IMR-90 (cell line): ENCODE data around the gene PRKCE. TPM values are rescaled to one million over a fixed set of nuclear protein-coding genes. Genes with fewer than 3 reads are reported as not detected.

Experiments
- ATAC-seq: fragments of 200-7000 bp; cut with Tn5 transposase; 2 replicates; pipeline ENCODE4 v1.9.1; 2020; ENCODE audit warnings: low read depth, mild to moderate bottlenecking, moderate library complexity
- BruUV-seq: library from RNA; stranded (reverse); fragments of 400-500 nt; replicated peaks from 2 replicates; lab custom pipeline; 2021; lab: Mats Ljungman, UMichigan
- CTCF ChIA-PET: fragments of 300-600 bp; formaldehyde crosslinking; extraction: SDS; loops from one replicate; lab custom pipeline; 2021; ENCODE audit warnings: antibody characterized with exemption; lab: Yijun Ruan, JAX
- POLR2A ChIA-PET: fragments of 300-600 bp; sonication (Branson Sonifier 250); formaldehyde crosslinking; loops from one replicate; lab custom pipeline; 2022; ENCODE audit warnings: antibody characterized with exemption; ENCODE audit not compliant: unreplicated experiment; lab: Charles Lee
- DNase-seq: peaks from one replicate; pipeline ENCODE4 v3.0.0; 2013
- H2AFZ ChIP-seq: replicated peaks from 2 replicates; pipeline ENCODE3; 2013; ENCODE audit warnings: low read length, mild to moderate bottlenecking; ENCODE audit not compliant: poor library complexity
- H2AK5ac ChIP-seq: 2 replicates; pipeline ENCODE4 v1.6.1; 2013; ENCODE audit warnings: low read depth, low read length, inconsistent platforms
- H2AK9ac ChIP-seq: replicated peaks from 2 replicates; pipeline ENCODE3; 2013; ENCODE audit warnings: mild to moderate bottlenecking, low read depth, low read length, moderate library complexity; ENCODE audit not compliant: poor library complexity
- H2BK120ac ChIP-seq: 2 replicates; pipeline ENCODE4 v1.6.1; 2013; ENCODE audit warnings: low read depth, low read length, inconsistent platforms
- H2BK15ac ChIP-seq: 3 replicates; pipeline ENCODE4 v1.6.1; 2013; ENCODE audit warnings: low read depth, low read length, inconsistent platforms
- H2BK20ac ChIP-seq: 2 replicates; pipeline ENCODE4 v1.6.1; 2013; ENCODE audit warnings: low read depth, mild to moderate bottlenecking, inconsistent platforms, low read length, moderate library complexity
- H2BK5ac ChIP-seq: 2 replicates; pipeline ENCODE4 v1.6.1; 2013; ENCODE audit warnings: mild to moderate bottlenecking, low read depth, low read length, inconsistent platforms; ENCODE audit not compliant: poor library complexity, severe bottlenecking
- H3K14ac ChIP-seq: replicated peaks from 2 replicates; pipeline ENCODE4 v1.6.1; 2013; ENCODE audit warnings: low read depth, low read length, inconsistent platforms
- H3K18ac ChIP-seq: 2 replicates; pipeline ENCODE4 v1.6.1; 2013; ENCODE audit warnings: low read depth, low read length, control low read depth
- H3K23ac ChIP-seq: 2 replicates; pipeline ENCODE4 v1.6.1; 2013; ENCODE audit warnings: low read depth, low read length, inconsistent platforms
- H3K27ac ChIP-seq: 2 replicates; pipeline ENCODE4 v1.5.1; 2013; ENCODE audit warnings: mild to moderate bottlenecking, control low read depth, low read length; ENCODE audit not compliant: insufficient read depth
- H3K27me3 ChIP-seq: 2 replicates; pipeline ENCODE4 v1.6.1; 2013; ENCODE audit warnings: low read length; ENCODE audit not compliant: control insufficient read depth, insufficient read depth
- H3K36me3 ChIP-seq: 2 replicates; pipeline ENCODE4 v1.6.1; 2013; ENCODE audit warnings: low read length, mixed read lengths; ENCODE audit not compliant: control insufficient read depth, insufficient read depth
- H3K4ac ChIP-seq: 2 replicates; pipeline ENCODE4 v1.6.1; 2013; ENCODE audit warnings: low read depth, low read length, inconsistent platforms
- H3K4me1 ChIP-seq: 2 replicates; pipeline ENCODE4 v1.6.1; 2013; ENCODE audit warnings: low read length, mixed read lengths; ENCODE audit not compliant: control insufficient read depth, insufficient read depth
- H3K4me2 ChIP-seq: 2 replicates; pipeline ENCODE4 v1.6.1; 2013; ENCODE audit warnings: low read depth, mild to moderate bottlenecking, control low read depth, low read length, moderate library complexity
- H3K4me3 ChIP-seq: 2 replicates; pipeline ENCODE4 v1.5.1; 2013; ENCODE audit warnings: low read depth, mild to moderate bottlenecking, control low read depth, low read length, moderate library complexity; ENCODE audit not compliant: insufficient read depth
- H3K56ac ChIP-seq: 2 replicates; pipeline ENCODE4 v1.6.1; 2013; ENCODE audit warnings: low read length, inconsistent platforms; ENCODE audit not compliant: insufficient read depth; ENCODE audit errors: extremely low read depth
- H3K79me1 ChIP-seq, 2 experiments: 2 replicates each; pipeline ENCODE4 v1.6.1; 2013; ENCODE audit warnings: low read length in 2 of 2, inconsistent platforms in 1 of 2, low read depth in 1 of 2
- H3K9ac ChIP-seq: 2 replicates; pipeline ENCODE4 v1.6.1; 2013; ENCODE audit warnings: low read depth, low read length, control low read depth
- H3K9me1 ChIP-seq: 2 replicates; pipeline ENCODE4 v1.6.1; 2013; ENCODE audit warnings: low read length, inconsistent platforms; ENCODE audit not compliant: insufficient read depth
- H3K9me3 ChIP-seq: 2 replicates; pipeline ENCODE4 v1.6.1; 2013; ENCODE audit warnings: low read length; ENCODE audit not compliant: control insufficient read depth, insufficient read depth
- H4K20me1 ChIP-seq: 2 replicates; pipeline ENCODE4 v1.6.1; 2013; ENCODE audit warnings: low read length, inconsistent platforms; ENCODE audit not compliant: insufficient read depth
- H4K5ac ChIP-seq: 2 replicates; pipeline ENCODE4 v1.6.1; 2013; ENCODE audit warnings: mild to moderate bottlenecking, low read depth, low read length, control low read depth
- H4K8ac ChIP-seq, 2 experiments: 2 replicates each; pipeline ENCODE4 v1.6.1; 2013; ENCODE audit warnings: low read depth in 2 of 2, low read length in 2 of 2, control low read depth in 1 of 2, inconsistent platforms in 1 of 2
- H4K91ac ChIP-seq: 2 replicates; pipeline ENCODE4 v1.6.1; 2013; ENCODE audit warnings: low read depth, low read length, inconsistent platforms; ENCODE audit not compliant: insufficient read depth
- CEBPB ChIP-seq: IDR thresholded peaks from 2 replicates; pipeline ENCODE4 v1.6.1; 2012; ENCODE audit warnings: low read depth, low read length, improper control_type of control experiment
- CHD1 ChIP-seq: IDR thresholded peaks from 2 replicates; pipeline ENCODE4 v1.6.1; 2012; ENCODE audit warnings: low read depth, low read length, improper control_type of control experiment
- ELK1 ChIP-seq: fragments of 150-350 bp; IDR thresholded peaks from 2 replicates; pipeline ENCODE4 v1.6.1; 2016; ENCODE audit warnings: low read depth, mild to moderate bottlenecking, low read length, moderate library complexity, borderline replicate concordance
- FOS ChIP-seq: fragments of 150-350 bp; IDR thresholded peaks from 2 replicates; pipeline ENCODE4 v1.6.1; 2016; ENCODE audit warnings: low read depth, low read length
- MAFK ChIP-seq: IDR thresholded peaks from 2 replicates; pipeline ENCODE4 v1.6.1; 2012; ENCODE audit warnings: low read depth, low read length, improper control_type of control experiment
- MXI1 ChIP-seq: IDR thresholded peaks from 2 replicates; pipeline ENCODE4 v1.6.1; 2012; ENCODE audit warnings: low read depth, mild to moderate bottlenecking, low read length, moderate library complexity, borderline replicate concordance
- RAD21 ChIP-seq: IDR thresholded peaks from 2 replicates; pipeline ENCODE4 v1.6.1; 2012; ENCODE audit warnings: low read length, improper control_type of control experiment
- RFX5 ChIP-seq: IDR thresholded peaks from 2 replicates; pipeline ENCODE4 v1.8.0; 2012; ENCODE audit warnings: low read depth, mild to moderate bottlenecking, low read length, moderate library complexity
- SMC3 ChIP-seq: fragments of 150-350 bp; IDR thresholded peaks from 2 replicates; pipeline ENCODE4 v1.6.1; 2016; ENCODE audit warnings: low read depth, mild to moderate bottlenecking, antibody characterized with exemption, low read length, moderate library complexity
- WGBS, 2 experiments: methylation state at CpG; one replicate each; pipeline versions ENCODE4 v1.1.5 to v1.1.7; 2013; ENCODE audit warnings: missing lambda C conversion rate in 2 of 2; ENCODE audit not compliant: insufficient read length in 1 of 2; ENCODE audit errors: extremely low coverage in 2 of 2; 5-methylcytosine and 5-hydroxymethylcytosine counted together
- dilution Hi-C: fragments of 300-500 bp; cut with HindIII; formaldehyde crosslinking; loops from one replicate; pipeline ENCODE4 v1.14.3; 2018; ENCODE audit warnings: low sequenced_read_pairs; ENCODE audit not compliant: unreplicated experiment
- in situ Hi-C: fragments of 300-500 bp; cut with MboI; formaldehyde crosslinking; loops from 3 replicates; pipeline ENCODE4 v1.14.3; 2019; ENCODE audit warnings: low sequenced_read_pairs, inconsistent platforms, mixed read lengths
- intact Hi-C: fragments of 100-400 bp; cut with micrococcal nuclease; formaldehyde crosslinking; loops from 2 replicates; pipeline ENCODE4 v1.10.0; 2022
- polyA plus RNA-seq, 3 experiments: library from polyadenylated mRNA; depleted of rRNA; stranded (reverse); fragments of >200 nt; gene quantifications; 2 replicates each; pipeline ENCODE4 v1.2.3, GENCODE V29; 2012; ENCODE audit warnings: low replicate concordance in 1 of 3
- total RNA-seq: library from RNA; depleted of rRNA; stranded (reverse); fragments of >200 nt; gene quantifications from 2 replicates; pipeline ENCODE4 v1.2.3, GENCODE V29; 2012

The PRKCE gene
- total and polyA plus RNA-seq, 2 of the 4 experiments (the other 2 are of a cell fraction) = 8.1 to 32.4 TPM

GRCh38 chr2:45723857-45724256, 72.4 kb downstream of the PRKCE start:
- no peak overlapping the region for H3K4me2 ChIP-seq
- H3K23ac ChIP-seq = no peak overlapping the region
- H4K91ac ChIP-seq = no peak overlapping the region
- no peaks in the 10 kb centered on the region for H3K27me3 ChIP-seq
- no peak overlapping the region for H4K5ac ChIP-seq
- ATAC-seq (no peak), DNase-seq (no peak)
- H3K56ac ChIP-seq = no peak overlapping the region
- ChIA-PET POLR2A (no interaction called here), CTCF (no interaction called here)
- H3K9me3 ChIP-seq = no peaks in the 10 kb centered on the region
- intact Hi-C loops = no loop called here
- H2AK5ac ChIP-seq = no peak overlapping the region
- H2BK5ac ChIP-seq = no peak overlapping the region
- 100% methylated on average over 1 of the region's 2 CpGs; no CpG with 5 or more reads in 1 of the 2 experiments for WGBS, 2 experiments
- H3K36me3 ChIP-seq = no peaks in the 10 kb centered on the region
- no peak overlapping the region for H3K27ac ChIP-seq
- dilution Hi-C loops = no loop called here
- H3K9me1 ChIP-seq = 0 out of 2 replicates have a peak, but pooled peaks cover 8% of the 10 kb centered on the region
- no peak overlapping the region for H2AFZ ChIP-seq
- no TSS peak for BruUV-seq
- no peak overlapping the region for H3K9ac ChIP-seq
- peaks cover 3 to 10% of the 10 kb centered on the region in 2 experiments; a peak in 3 of 4 replicates for H3K79me1 ChIP-seq
- TF ChIP-seq FOS = no peak
- no peak for TF ChIP-seq MXI1
- no peak for TF ChIP-seq CEBPB
- TF ChIP-seq CHD1 = no peak
- TF ChIP-seq RFX5 = no peak
- no peak for TF ChIP-seq ELK1
- no peak for TF ChIP-seq MAFK
- TF ChIP-seq RAD21 = no peak
- TF ChIP-seq SMC3 = no peak
- H2BK120ac ChIP-seq = no peak overlapping the region
- no peak overlapping the region for H3K4ac ChIP-seq
- no peak overlapping the region for H4K8ac ChIP-seq
- H2BK15ac ChIP-seq = no peak overlapping the region
- H4K20me1 ChIP-seq = 0 out of 2 replicates have a peak, but pooled peaks cover 3% of the 10 kb centered on the region
- H3K18ac ChIP-seq = no peak overlapping the region
- H3K14ac ChIP-seq = no peak overlapping the region
- H3K4me3 ChIP-seq = no peak overlapping the region
- in situ Hi-C loops = no loop called here
- no peaks in the 10 kb centered on the region for H3K4me1 ChIP-seq
- H2AK9ac ChIP-seq = no peak overlapping the region
- H2BK20ac ChIP-seq = no peak overlapping the region
